Activated gamma-delta T cell treated with anti-CD3 and anti-CD28 coated beads, Interleukin-2, amount 50 U/mL, for 16 hours (primary cell): ENCODE data around the gene SHQ1.

Experiments
- DNase-seq: peaks from one replicate; pipeline ENCODE4 v3.0.0-alpha.2; 2020; ENCODE audit warnings: low read depth

SHQ1 gene

GRCh38 chr3:72847751-72848702 is at the start of gene SHQ1:
SHQ1 (minus strand) TSS chr3:72848445; CDS start chr3:72848340, 105 bp downstream.
- peak; percentile 91 for DNase-seq

GRCh38 chr3:72897758-72898007 is 49.4 kb upstream of the SHQ1 start:
- no peak for DNase-seq

DNA sequence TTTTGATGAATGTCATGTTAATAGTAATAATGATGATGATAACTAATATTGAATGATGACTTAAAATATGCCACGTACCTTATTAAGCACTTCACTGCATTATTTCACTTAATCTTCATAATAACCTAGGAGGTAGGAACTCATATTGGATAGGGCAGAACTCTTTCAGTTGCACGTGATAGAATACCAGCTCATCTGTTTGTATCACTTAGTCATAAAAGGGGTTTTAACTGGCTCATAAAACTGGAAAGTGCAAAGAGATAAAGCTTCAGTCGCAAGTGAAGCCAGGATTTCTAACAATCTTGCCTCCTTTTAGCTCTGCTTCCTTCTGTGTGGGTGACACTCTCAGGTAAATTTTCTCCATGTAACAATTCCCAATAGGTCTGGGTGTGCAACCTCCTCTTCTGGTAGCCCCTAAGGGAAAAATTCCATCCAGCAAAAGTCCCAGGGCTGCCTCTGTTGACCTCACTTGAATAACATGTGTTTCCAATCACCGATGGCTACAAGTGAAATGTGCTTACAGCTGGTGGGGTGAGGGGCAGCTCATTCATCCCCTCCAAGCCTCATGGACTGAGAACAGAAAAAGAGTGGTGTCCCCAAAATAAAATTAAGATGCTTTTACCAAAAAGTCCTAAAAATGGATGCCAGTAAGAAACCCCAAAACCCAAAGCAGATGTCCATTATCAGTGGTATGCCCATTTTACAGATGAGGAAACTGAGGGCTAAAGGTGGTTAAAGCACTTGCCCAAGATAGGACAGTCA is 48.9 kb upstream of the SHQ1 start:
- DNase-seq = no peak

GRCh38 chr3:72894976-72895552 is 46.8 kb upstream of the SHQ1 start:
- no peak for DNase-seq

GRCh38 chr3:72892870-72893269 is 44.6 kb upstream of the SHQ1 start:
- no peak for DNase-seq

DNA sequence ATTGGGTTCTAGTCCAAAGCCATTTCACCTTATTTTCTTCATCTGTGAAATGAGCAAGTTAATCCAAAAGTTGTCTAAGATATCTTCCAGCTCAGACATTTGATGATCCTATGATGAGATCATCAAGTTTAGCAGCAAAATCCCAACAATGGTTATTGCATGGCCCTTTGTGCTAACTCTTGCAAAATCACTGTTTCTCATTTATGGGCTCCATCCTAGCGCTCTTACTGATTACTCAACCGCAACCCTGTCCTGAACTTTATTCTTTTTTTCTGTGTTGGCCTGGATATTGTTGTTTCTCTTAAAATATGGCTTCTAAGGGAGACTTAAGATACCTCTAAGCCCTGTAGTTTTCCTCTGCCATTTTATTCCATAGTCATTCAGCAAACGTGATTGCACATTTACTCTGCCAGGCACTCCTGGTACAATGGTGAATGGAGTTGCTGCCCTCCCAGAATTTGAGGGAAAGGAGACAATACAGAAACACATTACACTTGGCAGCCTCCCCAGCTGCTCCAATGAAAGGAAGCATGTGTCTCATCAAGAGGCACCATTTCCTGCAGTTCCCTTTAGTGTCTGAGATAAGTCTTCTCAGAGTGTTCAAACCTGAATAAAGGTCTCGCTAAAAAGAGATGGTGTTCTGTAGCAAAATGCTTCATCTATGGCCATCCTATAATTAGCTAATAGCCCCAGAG is 44.0 kb upstream of the SHQ1 start:
- DNase-seq = no peak

- no peak for DNase-seq
Observed at GRCh38 chr3:72891053-72891855, 43.0 kb upstream of the SHQ1 start.

- DNase-seq = no peak
Observed at GRCh38 chr3:72890166-72890925, 42.1 kb upstream of the SHQ1 start.

DNA sequence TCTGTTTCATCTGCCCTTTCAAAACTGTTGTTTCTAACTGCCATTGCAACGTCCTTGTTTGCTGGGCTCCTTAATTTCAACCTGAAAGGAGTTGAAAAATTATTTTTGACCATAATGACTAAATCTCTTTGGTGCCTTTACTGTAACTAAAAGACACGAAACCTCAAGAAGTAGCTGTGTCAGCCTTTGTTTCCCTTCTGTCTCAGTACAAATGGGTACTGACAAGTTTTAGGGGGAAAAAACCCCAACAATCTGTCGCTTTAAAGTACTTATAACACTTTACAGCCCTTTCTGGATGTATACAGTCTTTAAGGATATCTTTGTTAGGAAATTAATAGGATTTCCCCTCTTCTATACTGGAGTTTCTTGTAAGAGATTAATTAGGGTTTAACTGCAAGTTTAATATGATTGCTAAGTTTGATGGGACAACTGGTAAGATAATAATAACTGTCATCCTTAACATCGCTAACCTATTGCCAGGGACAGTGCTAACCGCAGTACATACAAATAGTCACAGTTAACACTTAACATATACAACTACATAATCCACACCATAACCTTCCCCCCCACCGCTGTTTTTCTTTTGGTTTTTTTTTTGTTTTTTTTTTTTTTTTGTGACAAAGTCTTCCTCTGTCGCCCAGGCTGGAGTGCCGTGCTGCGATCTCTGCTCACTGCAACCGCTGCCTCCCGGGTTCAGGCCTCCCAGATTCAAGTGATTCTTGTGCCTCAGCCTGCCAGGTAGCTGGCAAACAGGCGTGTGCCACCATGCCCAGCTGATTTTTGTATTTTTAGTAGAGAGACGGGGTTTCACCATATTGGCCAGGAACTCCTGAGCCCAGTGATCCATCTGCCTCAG is 41.3 kb upstream of the SHQ1 start:
- no peak for DNase-seq

DNA sequence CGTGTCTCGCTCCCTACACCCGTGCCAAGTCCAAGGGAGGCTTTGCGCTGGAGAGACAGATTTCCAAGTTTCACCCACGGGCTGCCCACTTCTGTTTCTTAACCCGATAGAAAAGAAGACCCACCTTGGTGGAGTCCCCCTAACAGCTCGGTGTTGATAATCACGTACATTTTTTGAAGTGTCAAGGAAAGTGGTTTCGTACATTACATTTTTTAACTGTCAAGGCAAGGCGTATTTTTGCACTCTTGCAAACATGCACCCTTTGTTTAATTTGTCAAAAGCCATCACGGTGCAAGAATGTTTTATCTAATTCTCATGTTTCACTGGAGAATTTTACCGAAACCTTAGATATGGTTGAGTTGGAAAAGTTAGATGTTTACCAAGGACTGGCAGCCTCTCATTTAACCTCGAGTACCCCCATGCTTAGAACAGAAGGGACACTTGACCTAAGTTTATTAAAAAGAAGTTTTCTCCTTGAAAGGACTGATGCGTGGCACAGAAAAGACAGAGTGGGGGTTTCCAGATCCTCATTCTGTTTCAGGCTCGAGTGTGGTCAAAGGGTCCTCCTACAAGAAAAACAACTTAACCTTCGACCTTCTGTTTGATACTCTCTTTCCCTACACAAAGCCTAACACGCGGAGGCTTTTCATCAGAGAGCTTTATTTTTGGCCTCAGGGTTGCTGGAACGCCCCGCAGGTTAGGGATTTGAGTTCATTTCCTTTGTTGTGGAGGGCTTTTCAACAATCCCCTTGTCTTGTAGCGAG is 40.5 kb upstream of the SHQ1 start:
- no peak for DNase-seq

GRCh38 chr3:72887705-72888545 is 39.7 kb upstream of the SHQ1 start, which contains the start of gene GXYLT2:
GXYLT2 (plus strand) TSS chr3:72888046; CDS start chr3:72888234, 188 bp downstream.
- no peak for DNase-seq

- DNase-seq = no peak
Observed at GRCh38 chr3:72887343-72887704, 39.1 kb upstream of the SHQ1 start.

DNA sequence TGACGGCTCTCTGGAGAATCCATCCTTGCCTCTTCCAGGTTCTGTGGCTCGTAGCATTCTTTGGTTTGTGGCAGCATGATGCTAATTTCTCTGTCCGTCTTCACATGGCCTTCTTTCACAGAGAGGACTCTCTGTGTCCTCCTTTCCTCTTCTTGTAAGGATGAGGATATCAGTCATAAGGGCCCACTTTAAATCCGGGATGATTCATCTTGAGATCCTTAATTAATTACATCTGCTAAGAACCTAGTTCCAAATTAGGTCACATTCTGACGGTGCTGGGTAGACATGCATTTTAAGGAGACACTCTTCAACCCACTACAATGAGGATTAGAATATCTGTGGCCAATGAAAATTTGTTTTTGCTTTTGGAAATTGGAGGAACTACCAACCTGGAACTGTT is 23.9 kb upstream of the SHQ1 start:
- no peak for DNase-seq

DNA sequence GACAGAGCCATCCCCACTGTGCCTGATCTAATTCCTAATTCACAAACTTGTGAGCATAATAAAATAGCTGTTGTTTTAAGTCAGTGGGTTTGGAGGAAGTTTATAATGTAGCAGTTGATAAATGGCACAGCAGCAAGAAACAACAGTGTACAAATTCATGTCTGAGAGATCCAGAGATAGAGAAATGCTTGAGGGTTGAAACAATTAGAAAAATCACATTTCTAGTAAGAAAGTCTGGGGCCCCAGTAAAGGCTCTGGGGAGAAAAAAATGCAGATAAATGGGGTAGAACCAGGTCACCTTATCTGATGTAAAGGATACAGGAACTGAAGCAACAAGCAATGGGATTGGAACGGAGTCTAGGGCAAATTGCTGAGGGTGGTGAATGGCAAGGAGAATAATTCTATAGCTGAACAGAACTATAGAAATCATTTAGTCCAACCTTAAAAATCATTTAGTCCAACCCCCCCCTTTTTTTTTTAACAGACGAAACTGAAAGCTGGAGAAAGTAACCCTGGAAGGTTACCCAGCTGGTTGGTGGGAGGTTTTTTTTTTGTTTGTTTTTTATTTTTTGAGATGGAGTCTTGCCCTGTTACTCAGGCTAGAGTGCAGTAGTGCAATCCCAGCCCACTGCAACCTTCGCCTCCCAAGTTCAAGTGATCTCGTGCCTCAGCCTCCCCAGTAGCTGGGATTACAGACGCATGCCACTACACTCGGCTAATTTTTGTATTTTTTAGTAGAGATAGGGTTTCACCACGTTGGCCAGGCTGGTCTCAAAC is 14.3 kb upstream of the SHQ1 start:
- no peak for DNase-seq

GRCh38 chr3:72860846-72861245 is 12.6 kb upstream of the SHQ1 start:
- no peak for DNase-seq

DNA sequence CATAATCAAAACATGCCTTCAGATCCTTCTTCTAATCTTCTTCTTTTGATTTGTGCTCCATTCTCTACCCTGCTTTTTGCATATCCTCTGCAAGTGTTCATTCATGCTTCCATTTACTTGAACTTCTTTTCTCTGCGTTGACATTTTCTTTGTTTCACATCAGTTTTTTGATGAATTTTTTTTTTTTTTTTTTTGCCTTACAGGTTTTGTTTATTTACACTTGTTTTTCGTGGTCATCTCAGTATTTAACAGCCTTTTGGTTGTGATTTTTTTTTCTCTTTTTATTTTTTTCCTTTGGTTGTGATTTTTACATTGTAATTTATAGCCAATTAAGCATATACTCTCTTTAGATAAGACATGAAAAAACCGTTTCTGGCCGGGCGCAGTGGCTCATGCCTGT is 11.8 kb upstream of the SHQ1 start:
- DNase-seq = no peak

DNA sequence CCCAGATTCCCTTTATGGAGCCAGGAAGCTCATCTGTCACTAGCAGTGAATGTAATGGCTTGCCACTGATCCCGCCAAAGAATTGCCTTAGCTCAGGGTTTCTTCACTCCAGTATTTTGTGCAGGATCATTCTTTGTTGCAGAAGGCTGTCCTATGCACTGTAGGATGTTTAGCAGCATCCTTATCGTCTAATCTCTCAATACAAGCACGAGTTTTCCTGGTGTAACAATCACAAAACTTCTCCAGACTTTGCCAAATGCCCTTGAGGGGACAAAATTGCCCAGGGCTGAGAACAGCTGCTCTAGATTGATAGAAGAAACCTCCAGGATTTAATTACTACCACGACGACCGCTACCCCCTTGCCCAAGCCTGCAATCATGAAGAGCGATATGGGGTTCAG is 6.8 kb upstream of the SHQ1 start:
- DNase-seq = no peak
